ENCODE data around the gene OR5L1.

OR5L1 gene

DNA sequence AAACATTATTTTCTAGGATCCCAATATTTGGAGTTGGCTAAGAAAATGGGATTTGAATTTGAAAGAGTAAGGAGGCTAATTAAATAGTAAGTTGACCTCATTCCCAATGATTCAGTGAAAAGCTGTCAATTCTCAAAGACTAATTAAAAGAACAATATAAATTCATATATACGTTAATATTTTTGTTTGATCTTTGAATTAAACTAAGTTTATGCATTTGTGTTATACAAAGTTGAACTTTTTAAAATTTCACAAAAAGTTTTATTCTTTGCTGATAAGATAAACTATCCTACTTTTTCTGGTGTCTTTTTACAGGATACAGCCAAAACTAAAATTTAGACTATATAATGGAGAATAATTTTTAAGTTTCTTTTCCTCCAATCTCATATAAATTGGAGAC lies at the start of gene OR5L1:
OR5L1 (plus strand) TSS at position 301 of the 400 bp plus-strand sequence. CDS start 100 bp downstream, outside the sequence.
- no peak for DNase-seq

DNA sequence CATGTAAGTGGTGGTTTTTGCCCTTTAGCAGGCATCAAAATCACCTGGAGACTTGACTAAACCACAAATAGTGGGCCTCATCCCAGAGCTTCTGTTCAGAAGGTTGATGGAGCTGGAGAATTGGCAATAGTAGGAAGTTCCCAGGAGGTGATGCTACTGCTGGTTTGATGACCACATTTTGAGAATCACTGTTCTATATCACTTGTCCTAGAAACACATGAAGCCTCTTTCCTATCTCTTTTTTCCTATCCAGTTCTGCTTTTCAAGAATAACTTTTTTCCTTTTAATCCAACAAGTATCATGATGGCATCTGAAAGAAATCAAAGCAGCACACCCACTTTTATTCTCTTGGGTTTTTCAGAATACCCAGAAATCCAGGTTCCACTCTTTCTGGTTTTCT lies 38.0 kb upstream of the OR5L1 start, which contains the start of gene OR5D13:
OR5D13 (plus strand) TSS at position 301 of the 400 bp plus-strand sequence; CDS start at position 301, 0 bp downstream.
- DNase-seq, result no peak

DNA sequence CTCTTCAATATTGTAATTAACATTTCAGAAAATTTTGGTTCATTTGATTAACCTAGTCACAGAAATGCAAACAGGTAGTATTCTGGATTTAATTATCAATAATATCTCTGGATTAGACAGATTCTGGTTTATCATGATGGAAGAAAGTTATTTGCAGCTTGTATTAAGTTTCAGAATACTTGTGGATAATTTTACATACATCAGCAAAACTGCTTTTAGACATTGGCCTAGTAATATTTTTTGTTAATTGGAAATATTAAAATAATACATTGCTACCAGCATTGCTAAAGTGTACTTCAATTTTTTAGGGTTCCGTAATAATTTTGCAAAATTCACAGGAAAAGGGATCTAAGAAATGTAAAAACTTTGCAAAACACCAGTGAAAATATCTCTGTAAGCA lies 19.6 kb upstream of the OR5L1 start:
- no peak for DNase-seq

DNA sequence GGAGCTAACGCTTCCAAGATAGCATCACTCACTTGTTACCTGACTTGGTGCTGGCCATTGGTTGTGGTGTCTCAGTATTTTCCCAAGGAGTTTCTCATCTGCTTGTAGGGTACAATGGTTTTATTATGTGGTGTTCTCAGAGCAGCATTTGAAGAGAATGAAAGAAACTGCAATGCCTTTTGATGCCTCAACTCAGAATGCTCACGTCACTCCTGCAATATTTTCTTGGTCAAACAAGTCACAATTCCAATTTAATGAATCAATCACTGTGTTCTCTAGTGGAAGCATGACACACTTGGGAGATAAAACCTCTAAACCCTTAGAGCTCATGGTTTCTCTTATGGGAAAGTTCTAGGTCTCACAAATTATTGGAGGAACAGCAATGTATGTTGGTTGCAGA lies 17.8 kb upstream of the OR5L1 start:
- DNase-seq, result no peak

DNA sequence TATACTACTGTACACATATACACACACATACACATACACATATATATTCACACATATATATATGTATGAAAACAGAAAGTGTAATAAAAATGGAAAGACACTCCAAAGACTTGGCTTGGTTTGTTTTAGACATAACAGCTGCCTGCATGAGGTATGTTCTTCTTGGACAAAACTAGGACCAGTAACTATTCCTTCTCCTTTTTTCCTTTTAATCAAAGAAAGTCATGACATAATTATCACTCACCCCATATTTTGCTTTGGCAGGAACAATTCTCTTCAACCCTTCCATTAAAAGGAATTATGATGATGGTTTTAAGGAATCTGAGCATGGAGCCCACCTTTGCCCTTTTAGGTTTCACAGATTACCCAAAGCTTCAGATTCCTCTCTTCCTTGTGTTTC lies 15.9 kb upstream of the OR5L1 start, which contains the start of gene OR5D14:
OR5D14 (plus strand) TSS at position 301 of the 400 bp plus-strand sequence; CDS start at position 301, 0 bp downstream.
- DNase-seq, result no peak

DNA sequence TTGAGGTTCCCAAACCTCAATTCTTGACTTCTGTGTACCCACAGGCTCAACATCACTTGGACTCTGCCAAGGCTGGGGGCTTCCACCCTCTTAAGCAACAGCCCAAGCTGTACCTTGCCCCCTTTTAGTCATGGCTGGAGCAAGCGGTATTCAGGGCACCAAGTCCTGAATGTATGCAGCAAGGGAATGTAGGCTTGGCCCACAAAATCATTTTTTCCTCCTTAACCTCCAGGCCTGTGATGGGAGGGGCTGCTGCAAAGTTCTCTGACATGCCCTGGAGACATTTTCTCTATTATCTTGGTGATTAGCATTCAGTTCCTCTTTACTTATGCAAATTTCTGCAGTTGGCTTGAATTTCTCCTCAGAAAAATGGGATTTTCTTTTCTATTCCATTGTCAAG lies 4.9 kb upstream of the OR5L1 start:
- no peak for DNase-seq

DNA sequence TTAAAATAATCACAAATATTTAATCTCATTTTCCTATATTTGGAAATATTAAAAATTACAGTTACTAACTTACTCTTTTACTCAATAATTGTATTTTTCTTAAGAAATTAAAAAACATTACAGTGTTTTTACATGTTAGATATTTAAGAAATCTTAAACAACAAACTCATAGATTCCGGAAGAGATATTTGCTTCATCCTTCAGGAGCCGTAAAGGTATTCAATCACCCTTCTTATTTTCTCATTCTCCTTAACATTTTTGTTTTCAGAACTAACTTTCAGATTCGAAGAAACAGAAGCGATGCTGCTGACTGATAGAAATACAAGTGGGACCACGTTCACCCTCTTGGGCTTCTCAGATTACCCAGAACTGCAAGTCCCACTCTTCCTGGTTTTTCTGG lies 8.2 kb downstream of the OR5L1 start, which contains the start of gene OR5D18:
OR5D18 (plus strand) TSS at position 301 of the 400 bp plus-strand sequence; CDS start at position 301, 0 bp downstream.
- DNase-seq, result no peak

DNA sequence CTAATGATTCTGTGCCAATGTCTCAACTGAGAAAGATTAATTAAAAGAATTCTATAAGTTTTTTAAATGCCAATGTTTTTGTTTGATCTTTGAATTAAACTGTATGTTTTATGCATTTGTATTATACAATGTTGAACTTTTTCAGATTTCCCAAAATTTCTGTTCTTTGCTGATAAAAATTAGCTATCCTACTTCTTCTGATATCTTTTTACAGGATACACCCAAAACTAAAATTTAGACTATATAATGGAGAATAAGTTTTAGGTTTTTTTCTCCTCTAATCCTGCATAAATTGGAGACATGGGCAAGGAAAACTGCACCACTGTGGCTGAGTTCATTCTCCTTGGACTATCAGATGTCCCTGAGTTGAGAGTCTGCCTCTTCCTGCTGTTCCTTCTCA lies 15.8 kb downstream of the OR5L1 start, which contains the start of gene OR5L2:
OR5L2 (plus strand) TSS at position 301 of the 400 bp plus-strand sequence; CDS start at position 301, 0 bp downstream.
- no peak for DNase-seq

DNA sequence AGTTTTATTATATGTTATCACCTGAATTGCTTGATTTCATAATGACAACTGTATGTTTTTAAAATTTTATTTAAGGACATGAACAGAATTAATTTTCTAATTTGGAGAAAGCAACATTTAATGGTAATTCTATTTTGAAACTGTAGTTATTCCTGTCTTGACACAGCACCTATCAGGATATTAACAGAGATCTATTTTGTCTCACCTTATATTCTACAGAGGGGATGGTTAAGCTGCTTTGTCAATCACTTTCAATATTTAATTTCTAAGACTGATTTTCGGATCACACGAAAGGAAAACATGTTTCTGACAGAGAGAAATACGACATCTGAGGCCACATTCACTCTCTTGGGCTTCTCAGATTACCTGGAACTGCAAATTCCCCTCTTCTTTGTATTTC lies 27.3 kb downstream of the OR5L1 start, which contains the start of gene OR5D16:
OR5D16 (plus strand) TSS at position 301 of the 400 bp plus-strand sequence; CDS start at position 301, 0 bp downstream.
- no peak for DNase-seq

DNA sequence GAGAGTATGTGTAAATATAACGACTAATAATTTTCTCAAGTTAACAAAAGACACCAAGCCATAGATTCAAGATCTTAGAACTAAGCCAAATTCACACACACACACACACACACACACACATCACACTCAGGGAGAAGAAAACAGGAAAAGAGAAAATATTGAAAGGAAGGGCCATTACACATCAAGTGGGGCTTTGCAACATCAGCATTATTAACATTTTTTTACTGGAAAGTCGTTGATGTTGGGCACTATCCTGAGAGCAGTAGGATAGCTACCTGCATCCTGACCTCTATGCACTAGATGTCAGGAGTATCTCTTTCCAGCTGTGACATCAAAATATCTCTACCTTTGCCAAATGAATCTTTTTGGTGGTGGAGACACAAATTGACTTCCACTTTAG lies 36.3 kb downstream of the OR5L1 start:
- DNase-seq, result no peak

DNA sequence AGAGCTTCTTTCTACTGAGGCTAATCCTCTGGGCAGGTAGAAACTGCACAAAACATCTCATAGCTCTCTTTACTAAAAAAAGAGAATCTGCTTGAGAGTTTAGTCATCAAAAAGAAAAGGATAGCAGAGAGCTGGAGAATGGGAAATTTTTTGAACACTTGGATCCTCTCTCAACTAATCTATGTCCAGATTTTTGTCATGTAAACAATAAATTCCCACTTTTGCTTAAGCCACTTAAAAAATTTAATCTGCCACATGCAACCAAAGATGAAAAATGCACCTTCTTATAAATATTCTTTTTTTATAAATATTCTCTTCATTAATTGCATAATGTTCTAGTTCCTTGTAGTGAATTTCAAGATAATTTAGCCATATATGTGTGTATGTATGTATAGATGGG lies 37.9 kb downstream of the OR5L1 start:
- no peak for DNase-seq

DNA sequence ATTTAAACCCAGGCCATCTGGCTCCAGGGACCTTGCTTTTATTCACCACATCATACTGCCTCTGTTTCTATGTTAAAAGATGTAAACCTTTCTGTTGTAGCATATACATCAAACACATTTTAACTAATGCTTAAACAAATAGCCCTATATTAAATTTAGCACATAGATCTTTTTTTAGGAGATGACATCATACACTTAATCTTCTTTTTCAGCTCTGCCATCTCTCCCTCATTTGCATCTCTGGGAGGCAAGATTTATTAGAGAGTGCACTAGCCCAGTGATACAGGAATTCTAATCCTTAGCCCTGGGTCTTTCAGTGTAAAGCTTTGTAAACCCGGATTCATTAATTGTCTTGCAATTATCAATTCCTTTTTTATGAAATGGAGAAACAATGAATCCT lies 41.0 kb downstream of the OR5L1 start:
- no peak for DNase-seq

DNA sequence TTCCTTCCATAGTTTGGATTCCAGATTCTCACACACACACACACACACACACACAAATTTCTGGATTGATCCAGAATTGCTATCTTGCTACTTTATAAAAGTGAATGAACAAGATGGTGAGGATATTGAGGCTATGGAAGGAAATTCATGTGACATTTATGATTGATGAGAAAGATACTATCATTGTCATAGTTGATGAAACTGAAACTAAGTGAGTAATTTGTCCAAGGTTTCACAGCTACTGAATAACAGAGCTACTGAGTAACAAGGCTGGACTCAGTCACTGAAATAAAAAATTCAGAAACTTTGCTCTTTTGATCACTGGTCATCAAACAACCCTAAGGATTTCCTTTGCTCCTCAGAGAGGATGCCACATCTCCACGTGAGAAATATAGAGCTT lies 43.5 kb downstream of the OR5L1 start:
- no peak for DNase-seq
